ENCODE results near the gene KIF20B.
A peak's percentile ranks its signal among the peaks of the same experiment; 100 is the strongest.
"Not testable (repeated sequence)": the region's sequence is repeated elsewhere in the genome, so short reads cannot be mapped to it uniquely, and the experiment has no call there.

KIF20B gene

GRCh38 chr10:89685936-89686335 is 15.5 kb upstream of the KIF20B start:
- DNase-seq: no peak

GRCh38 chr10:89690027-89690426 is 11.4 kb upstream of the KIF20B start:
- DNase-seq: no peak

GRCh38 chr10:89692416-89692815 is 9.0 kb upstream of the KIF20B start:
- no peak for DNase-seq

- no peak for DNase-seq
Measured at GRCh38 chr10:89693176-89693575, 8.2 kb upstream of the KIF20B start.

- DNase-seq: no peak
Measured at GRCh38 chr10:89695307-89695706, 6.1 kb upstream of the KIF20B start.

- no peak for DNase-seq
Measured at GRCh38 chr10:89697946-89698345, 3.4 kb upstream of the KIF20B start.

GRCh38 chr10:89699581-89700064 is 1.8 kb upstream of the KIF20B start:
- no peak for DNase-seq

GRCh38 chr10:89700923-89701241 is 508 bp upstream of the KIF20B start:
- no peak for DNase-seq

- DNase-seq: no peak
Measured at GRCh38 chr10:89702121-89702480, 711 bp downstream of the KIF20B start.

- DNase-seq: no peak
Measured at GRCh38 chr10:89705466-89705865, 4.1 kb downstream of the KIF20B start.

GRCh38 chr10:89706011-89706410 is 4.6 kb downstream of the KIF20B start:
- no peak for DNase-seq

- no peak for DNase-seq
Measured at GRCh38 chr10:89707372-89707771, 6.0 kb downstream of the KIF20B start.

- DNase-seq: no peak
Measured at GRCh38 chr10:89710753-89711152, 9.4 kb downstream of the KIF20B start.

GRCh38 chr10:89734616-89735015 is 33.2 kb downstream of the KIF20B start:
- no peak for DNase-seq

- no peak for DNase-seq
Measured at GRCh38 chr10:89738551-89739209, 37.3 kb downstream of the KIF20B start.

- DNase-seq: no peak
Measured at GRCh38 chr10:89741126-89741762, 39.9 kb downstream of the KIF20B start.

GRCh38 chr10:89744026-89744425 is 42.6 kb downstream of the KIF20B start:
- no peak for DNase-seq

GRCh38 chr10:89745903-89746302 is 44.5 kb downstream of the KIF20B start:
- no peak for DNase-seq

- DNase-seq: peak; percentile 88
Measured at GRCh38 chr10:89750441-89750840, 49.1 kb downstream of the KIF20B start.

GRCh38 chr10:89755374-89755773 is 54.0 kb downstream of the KIF20B start:
- DNase-seq: no peak

GRCh38 chr10:89759531-89759930 is 58.1 kb downstream of the KIF20B start:
- no peak for DNase-seq

- not testable (repeated sequence) for DNase-seq
Measured at GRCh38 chr10:89763671-89764070, 62.3 kb downstream of the KIF20B start.

GRCh38 chr10:89771684-89772083 is 70.3 kb downstream of the KIF20B start:
- no peak for DNase-seq

- no peak for DNase-seq
Measured at GRCh38 chr10:89773081-89773480, 71.7 kb downstream of the KIF20B start.

GRCh38 chr10:89776665-89777064 is 75.3 kb downstream of the KIF20B start:
- DNase-seq: no peak

Data from NCI-H2227 treated with DMSO at 0.1 percent for 48 hours (cell line).